HL-60/S4 treated with retinoic acid at 250 ng/mL for 4 days and 3 days (cell line): ENCODE results near the gene PTPRM.

Experiments used
- in situ Hi-C: fragments of 300-500 bp; cut with MboI; formaldehyde crosslinking; loops from 2 replicates; pipeline ENCODE4 v1.7.0; 2022; ENCODE audit warnings: low sequenced_read_pairs

Gene PTPRM

DNA sequence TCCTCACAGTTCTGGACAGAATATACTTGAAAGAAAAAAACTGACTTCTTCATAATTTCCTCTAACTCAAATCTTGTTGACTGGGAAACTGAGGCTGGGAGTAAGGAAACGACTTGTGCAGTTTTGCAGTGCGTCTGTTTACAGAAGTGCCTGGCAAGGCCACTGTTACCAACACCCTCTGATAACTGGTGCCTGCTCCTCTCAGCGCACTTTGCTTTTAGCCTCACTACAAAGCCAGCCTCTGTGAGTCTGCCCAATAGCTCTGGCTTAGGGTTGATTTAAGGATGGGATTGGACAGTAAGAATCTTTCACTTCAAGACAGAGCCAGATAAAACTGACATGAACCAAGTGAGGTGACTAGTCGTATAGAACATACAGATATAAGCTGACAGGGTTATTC, 410.8 kb downstream of the PTPRM start:
- in situ Hi-C loops, result no loop called here

DNA sequence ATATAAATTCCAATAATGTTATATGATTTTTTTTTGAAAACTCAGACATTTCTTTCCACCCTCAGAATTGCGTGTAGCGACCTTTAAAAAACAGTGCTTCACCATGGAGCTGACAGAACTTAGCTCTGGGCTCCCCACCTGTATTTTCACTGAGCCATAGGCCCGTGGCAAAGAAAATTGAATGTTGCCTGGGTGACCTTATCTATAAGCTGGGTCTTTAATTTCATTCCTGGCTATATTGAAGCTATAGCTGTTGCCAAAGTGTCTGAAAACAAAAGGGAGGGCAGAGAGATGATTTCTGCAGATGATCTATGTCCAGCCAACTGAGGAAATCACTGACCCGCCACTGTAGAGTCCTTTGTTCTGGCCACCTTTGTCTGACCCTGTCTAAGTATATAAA, 411.7 kb downstream of the PTPRM start:
- in situ Hi-C loops, result no loop called here

- in situ Hi-C loops, result no loop called here
These were observed 412.6 kb downstream of the PTPRM start for GRCh38 chr18:7979714-7980113.

DNA sequence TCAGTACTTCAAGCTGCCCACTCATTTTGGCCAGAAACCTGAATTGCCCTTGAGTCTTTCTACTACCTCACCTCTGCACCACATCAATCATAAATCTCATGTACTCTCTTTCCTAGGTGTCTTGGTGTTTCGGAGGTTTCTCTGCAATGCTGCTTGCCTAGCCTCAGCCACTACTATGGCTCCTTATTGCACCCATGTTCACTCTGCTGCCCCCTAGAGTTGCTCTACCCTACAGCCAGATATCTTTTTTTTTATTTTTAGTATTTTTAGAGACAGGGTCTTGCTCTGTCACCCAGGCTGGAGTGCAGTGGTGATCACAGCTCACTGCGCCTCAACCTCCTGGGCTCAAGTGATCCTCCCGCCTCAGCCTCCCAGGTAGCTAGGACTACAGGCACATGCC, 413.0 kb downstream of the PTPRM start:
- in situ Hi-C loops, result no loop called here

GRCh38 chr18:7980656-7981055, 413.5 kb downstream of the PTPRM start:
- in situ Hi-C loops, result no loop called here

DNA sequence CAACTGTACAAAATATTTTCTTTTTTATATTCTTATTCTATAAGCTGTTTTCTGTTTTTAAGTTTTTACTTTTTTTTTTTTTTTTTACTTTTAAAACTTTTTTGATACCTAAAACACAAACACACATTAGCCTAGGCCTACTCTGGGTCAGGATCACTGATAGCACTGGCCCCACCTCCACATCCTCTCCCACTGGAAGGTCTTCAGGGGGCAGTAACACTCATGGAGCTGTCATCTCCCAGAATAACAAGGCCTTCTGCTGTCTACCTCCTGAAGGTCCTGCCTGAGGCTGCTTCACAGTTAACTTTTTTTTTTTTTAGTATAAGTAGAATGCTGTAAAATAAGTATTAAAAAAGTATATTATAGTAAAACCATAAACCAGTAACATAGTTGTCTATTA, 415.1 kb downstream of the PTPRM start:
- in situ Hi-C loops, result no loop called here

DNA sequence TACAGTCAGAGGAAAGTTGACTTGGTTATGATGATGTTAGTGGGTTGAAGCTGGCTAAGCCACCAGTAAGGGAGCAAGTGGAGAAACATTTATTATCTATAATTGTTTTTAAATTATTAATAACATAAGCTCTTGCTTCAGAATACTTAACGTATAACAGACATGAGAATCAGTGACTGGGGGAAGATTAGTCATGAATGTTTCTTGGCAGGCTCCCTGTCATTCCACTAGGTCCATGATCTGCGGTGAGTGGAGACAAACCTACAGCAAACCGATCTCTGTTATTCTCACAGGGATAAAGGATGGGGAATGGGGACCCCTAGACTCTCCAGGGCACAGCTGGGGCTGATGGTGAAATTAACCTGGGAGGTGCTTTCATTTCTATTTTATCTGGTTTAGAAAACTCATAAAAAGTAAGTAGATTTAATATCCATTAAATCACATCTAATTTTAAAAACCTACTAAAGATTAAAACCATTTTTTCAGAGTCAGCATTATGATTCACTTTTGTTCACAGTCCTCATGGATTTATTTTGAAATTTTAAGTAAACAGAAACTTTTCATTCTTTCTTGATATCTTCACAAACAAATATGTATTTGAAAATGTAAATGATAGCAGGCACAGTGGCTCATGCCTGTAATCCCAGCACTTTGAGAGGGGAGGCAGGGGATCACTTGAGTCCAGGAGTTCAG, 420.3 kb downstream of the PTPRM start:
- in situ Hi-C loops, result no loop called here

DNA sequence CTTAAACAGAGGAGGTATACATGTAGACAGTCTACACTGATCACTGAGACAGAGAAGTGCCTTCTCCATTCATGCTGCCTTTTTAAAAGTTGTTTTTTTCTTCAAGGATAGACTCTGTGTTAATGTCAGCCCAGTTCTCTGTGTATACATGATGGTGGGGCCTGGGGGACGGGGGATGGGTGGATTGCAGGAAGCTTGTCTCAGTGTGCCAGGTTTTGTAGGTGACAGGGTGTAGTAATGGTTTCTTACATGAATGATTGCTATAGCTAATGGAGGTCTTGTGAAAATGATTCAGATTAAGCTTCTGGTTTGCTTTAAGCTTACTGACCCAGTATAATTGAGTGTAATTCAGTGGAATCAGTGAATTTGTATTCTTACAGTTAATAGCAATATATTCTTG, 423.6 kb downstream of the PTPRM start:
- in situ Hi-C loops, result no loop called here

GRCh38 chr18:8001711-8002301, 434.7 kb downstream of the PTPRM start:
- in situ Hi-C loops, result no loop called here

DNA sequence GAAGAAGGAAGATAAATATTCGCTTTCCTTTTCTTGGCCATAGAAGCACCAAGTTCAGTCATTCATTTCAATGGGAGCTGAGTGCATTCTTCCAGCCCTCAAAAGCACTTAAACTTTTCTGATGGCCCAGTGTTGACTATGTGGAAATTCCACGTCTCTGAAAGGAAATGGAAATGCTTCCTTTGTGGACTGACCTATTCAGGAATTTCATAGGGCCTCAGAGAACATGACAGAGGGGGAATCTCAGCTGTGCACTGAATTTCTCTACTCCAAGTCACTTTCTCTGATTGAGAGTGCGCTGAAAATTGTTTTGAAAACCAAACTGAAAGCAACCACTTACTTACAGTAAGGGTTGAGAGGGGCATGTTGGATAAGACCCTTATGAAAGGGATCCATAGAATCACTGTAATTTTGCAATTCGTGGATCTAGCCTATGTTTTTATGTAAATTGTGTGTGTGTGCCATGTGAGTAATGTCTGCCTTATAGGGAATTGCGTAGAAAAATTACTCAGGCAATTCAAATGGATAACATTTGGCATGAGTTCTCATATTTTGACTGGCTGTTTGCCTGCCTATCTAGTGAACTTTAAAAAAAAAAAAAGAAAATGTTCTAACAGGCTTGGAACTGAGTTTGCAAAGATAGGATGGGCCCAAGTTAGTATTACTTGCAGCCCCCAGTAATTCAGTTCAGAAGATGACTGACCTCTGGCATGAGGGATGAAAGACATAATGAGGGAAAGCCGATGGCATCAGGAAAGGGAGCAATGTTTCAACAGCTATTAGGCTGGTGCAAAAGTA, 437.0 kb downstream of the PTPRM start:
- in situ Hi-C loops, result no loop called here

GRCh38 chr18:8004792-8005191, 437.7 kb downstream of the PTPRM start:
- in situ Hi-C loops, result no loop called here

DNA sequence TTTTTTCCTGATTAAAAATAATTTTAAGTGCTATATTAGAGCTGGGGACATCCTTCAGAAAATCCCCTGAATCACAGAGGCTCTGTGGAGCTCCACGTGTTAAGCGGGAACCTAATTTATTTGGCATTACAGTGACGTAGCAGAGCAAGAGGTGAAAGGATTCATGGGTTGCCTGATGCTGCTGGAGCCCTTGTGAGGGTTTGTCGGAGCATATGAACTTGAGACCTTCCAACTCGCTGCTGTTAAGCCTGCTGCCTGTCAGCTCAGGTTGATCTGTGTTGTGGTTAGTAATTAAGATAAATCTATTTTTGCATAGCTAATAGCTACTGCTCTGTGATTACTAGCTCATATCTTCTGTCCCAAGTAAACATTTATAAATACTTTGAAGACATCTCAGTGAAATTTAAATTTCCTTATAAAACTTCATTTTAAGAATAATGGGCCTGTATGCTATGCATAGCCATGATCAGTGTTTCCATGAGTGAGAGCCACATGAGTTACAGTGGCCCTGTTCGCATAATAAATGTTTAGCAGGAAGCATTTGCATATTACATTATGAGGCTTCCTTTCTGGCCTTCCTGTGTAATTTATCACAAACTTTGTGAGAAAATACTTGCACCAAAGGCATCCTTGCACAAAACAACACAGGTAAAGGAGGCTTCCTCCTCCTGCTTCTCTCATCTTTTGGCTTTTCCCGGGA, 438.9 kb downstream of the PTPRM start:
- in situ Hi-C loops, result no loop called here

- in situ Hi-C loops, result no loop called here
These were observed 439.9 kb downstream of the PTPRM start for GRCh38 chr18:8006979-8007378.

DNA sequence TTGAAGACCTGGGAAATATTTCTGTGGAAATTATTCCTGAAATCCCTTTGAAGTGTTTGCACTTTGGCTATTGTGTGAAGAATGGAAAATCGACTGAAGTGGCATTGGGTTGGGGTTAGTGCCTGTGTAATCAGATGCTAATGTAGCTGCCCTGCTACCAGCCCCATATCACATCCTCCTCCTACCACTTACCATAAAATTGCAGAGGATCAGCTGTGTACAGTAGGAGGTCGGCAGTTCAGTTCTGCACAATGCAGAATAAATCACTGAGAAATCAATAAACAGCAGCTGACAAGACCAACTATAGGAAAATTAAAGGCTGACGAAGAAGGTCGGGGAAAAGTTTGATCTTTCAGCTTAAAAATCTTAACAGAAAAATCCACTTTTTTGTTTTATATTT, 440.9 kb downstream of the PTPRM start:
- in situ Hi-C loops, result no loop called here

DNA sequence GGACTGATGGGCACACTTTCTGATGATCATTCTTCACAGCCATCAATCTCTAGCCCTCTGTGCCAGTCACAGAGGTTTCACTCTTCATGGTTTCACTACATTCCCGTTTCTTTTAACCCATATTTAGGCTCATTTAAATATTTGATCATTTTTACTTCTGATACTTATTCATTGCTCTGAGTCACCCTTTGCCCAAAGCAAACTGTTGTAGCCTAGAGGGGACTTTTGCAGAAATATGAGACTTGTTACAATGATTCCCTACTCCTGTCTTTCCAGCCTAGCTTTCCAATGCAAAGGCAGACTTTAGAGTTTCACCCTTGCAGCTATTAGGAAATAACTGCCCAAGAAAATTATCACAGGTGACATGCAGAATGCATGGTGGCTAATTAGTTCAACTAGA, 444.2 kb downstream of the PTPRM start:
- in situ Hi-C loops, result no loop called here

DNA sequence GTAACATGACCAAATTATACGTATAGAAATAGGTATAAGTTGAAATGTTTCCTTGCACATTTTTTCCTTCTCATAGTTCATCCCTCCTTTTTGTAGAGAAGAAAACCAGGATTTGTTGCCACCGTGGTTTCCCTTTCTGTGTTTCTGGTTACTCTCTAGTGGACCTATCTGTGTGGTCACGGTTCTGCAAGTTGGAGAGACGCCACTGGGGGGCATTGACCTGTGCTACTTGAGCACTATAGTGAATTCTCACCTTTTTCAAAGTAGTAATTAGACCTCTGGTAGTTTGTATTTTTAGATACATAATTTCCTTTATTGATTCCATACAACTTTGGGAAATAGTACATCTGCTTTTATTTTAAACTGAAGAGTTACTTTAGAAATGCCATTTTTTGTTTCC, 444.8 kb downstream of the PTPRM start:
- in situ Hi-C loops, result no loop called here

GRCh38 chr18:8018701-8019331, 451.7 kb downstream of the PTPRM start:
- in situ Hi-C loops, result no loop called here

- in situ Hi-C loops, result no loop called here
These were observed 452.5 kb downstream of the PTPRM start for GRCh38 chr18:8019600-8019999.

- in situ Hi-C loops, result no loop called here
These were observed 453.2 kb downstream of the PTPRM start for GRCh38 chr18:8020132-8020846.

DNA sequence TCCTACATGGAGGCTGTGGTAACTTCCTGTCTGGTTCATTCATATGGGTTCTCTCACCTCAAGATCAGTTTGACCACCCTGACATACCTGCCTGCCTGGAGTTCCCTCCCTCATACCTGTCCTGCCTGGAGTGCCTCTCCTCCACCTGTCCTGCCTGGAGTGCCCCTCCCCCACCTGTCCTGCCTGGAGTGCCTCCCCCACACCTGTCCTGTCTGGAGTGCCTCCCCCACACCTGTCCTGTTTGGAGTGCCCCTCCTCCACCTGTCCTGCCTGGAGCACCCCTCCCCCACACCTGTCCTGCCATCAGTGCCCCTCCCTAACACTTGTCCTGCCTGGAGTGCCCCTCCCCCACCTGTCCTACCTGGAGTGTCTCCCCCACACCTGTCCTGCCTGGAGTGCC, 461.9 kb downstream of the PTPRM start:
- in situ Hi-C loops, result no loop called here
